Endodermal cell (in vitro differentiated cells): ENCODE measurements around the gene NCAM2. TPM values are rescaled to one million over a fixed set of nuclear protein-coding genes. Genes with fewer than 3 reads are reported as not detected.

Experiments
- DNase-seq: peaks from one replicate; pipeline ENCODE4 v3.0.0-alpha.2; 2017
- H3K27ac ChIP-seq: 2 replicates; pipeline ENCODE4 v1.5.1; 2013; ENCODE audit warnings: mild to moderate bottlenecking, low read depth, low read length, moderate library complexity
- H3K27me3 ChIP-seq: 2 replicates; pipeline ENCODE4 v1.6.1; 2013; ENCODE audit warnings: mild to moderate bottlenecking, low read length, moderate library complexity; ENCODE audit not compliant: insufficient read depth, control insufficient read depth, poor library complexity, severe bottlenecking
- H3K36me3 ChIP-seq: 2 replicates; pipeline ENCODE4 v1.7.0; 2013; ENCODE audit warnings: mild to moderate bottlenecking, low read length, moderate library complexity; ENCODE audit not compliant: control insufficient read depth, insufficient read depth
- H3K4me1 ChIP-seq: one replicate; pipeline ENCODE4 v1.7.0; 2013; ENCODE audit warnings: low read length; ENCODE audit not compliant: control insufficient read depth, insufficient read depth
- H3K4me3 ChIP-seq: 2 replicates; pipeline ENCODE4 v1.5.1; 2013; ENCODE audit warnings: mild to moderate bottlenecking, low read length, moderate library complexity
- H3K9ac ChIP-seq: 2 replicates; pipeline ENCODE4 v1.6.1; 2013; ENCODE audit warnings: mild to moderate bottlenecking, low read length, moderate library complexity; ENCODE audit not compliant: poor library complexity, severe bottlenecking; ENCODE audit errors: extremely low read depth
- H3K9me3 ChIP-seq: 2 replicates; pipeline ENCODE4 v1.6.1; 2013; ENCODE audit warnings: mild to moderate bottlenecking, low read length, moderate library complexity; ENCODE audit not compliant: control insufficient read depth
- H3K27ac Mint-ChIP-seq: 2 replicates; pipeline ENCODE4 v1.8.0; 2020; ENCODE audit warnings: mixed read lengths
- H3K27me3 Mint-ChIP-seq: 2 replicates; pipeline ENCODE4 v1.8.0; 2021; ENCODE audit warnings: mild to moderate bottlenecking, mixed read lengths; ENCODE audit not compliant: insufficient read depth
- H3K36me3 Mint-ChIP-seq: 2 replicates; pipeline ENCODE4 v1.8.0; 2020; ENCODE audit warnings: low read depth, mixed read lengths
- H3K4me1 Mint-ChIP-seq: 2 replicates; pipeline ENCODE4 v1.8.0; 2020; ENCODE audit warnings: mixed read lengths
- H3K4me3 Mint-ChIP-seq: 2 replicates; pipeline ENCODE4 v1.8.0; 2020; ENCODE audit warnings: mild to moderate bottlenecking, moderate library complexity, mixed read lengths
- H3K9me3 Mint-ChIP-seq: 2 replicates; pipeline ENCODE4 v1.8.0; 2020; ENCODE audit warnings: mild to moderate bottlenecking, mixed read lengths
- CTCF ChIP-seq: fragments of 200-600 bp; sonication (generic); conservative IDR thresholded peaks from 2 replicates; pipeline ENCODE4 v1.5.0; 2021; ENCODE audit warnings: antibody characterized with exemption, mild to moderate bottlenecking
- WGBS, 2 experiments: methylation state at CpG; one replicate each; pipeline versions ENCODE4 v1.1.5 to v1.1.7; 2013; ENCODE audit warnings: missing lambda C conversion rate in 2 of 2, mixed read lengths in 1 of 2; ENCODE audit not compliant: insufficient coverage in 1 of 2, insufficient read length in 1 of 2; 5-methylcytosine and 5-hydroxymethylcytosine counted together
- total RNA-seq, 2 donors: library from RNA; stranded (reverse); fragmentation: NEBNext Ultra II Directional in 1 of 2; extraction: Animal tissue kit (Norgen Biotek cat#: 25700) in 1 of 2; gene quantifications; 2 replicates in 1 of 2; 3 replicates in 1 of 2; pipeline ENCODE4 v1.2.1, GENCODE V29; 2021

NCAM2 gene
- total RNA-seq, 2 donors from 2014 or later = 0.46 to 0.69 TPM

- H3K9me3 ChIP-seq = no peaks in the 10 kb centered on the region
- H3K4me1 ChIP-seq = no peaks in the 10 kb centered on the region
- H3K27me3 Mint-ChIP-seq = no peaks in the 10 kb centered on the region
- H3K27me3 ChIP-seq = no peaks in the 10 kb centered on the region
- peak; percentile 69 for DNase-seq
- no peaks in the 10 kb centered on the region for H3K36me3 Mint-ChIP-seq
- peak; percentile 81 for TF ChIP-seq CTCF
- no peak overlapping the region for H3K9ac ChIP-seq
- no peak overlapping the region for H3K4me3 ChIP-seq
- no peaks in the 10 kb centered on the region for H3K4me1 Mint-ChIP-seq
- no peak overlapping the region for H3K4me3 Mint-ChIP-seq
- no peak overlapping the region for H3K27ac Mint-ChIP-seq
- H3K36me3 ChIP-seq = no peaks in the 10 kb centered on the region
- H3K27ac ChIP-seq = no peak overlapping the region
- WGBS, 2 experiments = 55 to 80% methylated on average over 1 of the region's 1 CpG
- H3K9me3 Mint-ChIP-seq = no peaks in the 10 kb centered on the region
Measured at GRCh38 chr21:21163904-21164303, 165.7 kb downstream of the NCAM2 start.

- Histone ChIP-seq H3K27ac (no peak overlapping the region), H3K36me3 (no peaks in the 10 kb centered on the region), H3K4me1 (no peaks in the 10 kb centered on the region), H3K9ac (no peak overlapping the region), H3K9me3 (no peaks in the 10 kb centered on the region), H3K4me3 (no peak overlapping the region), H3K27me3 (no peaks in the 10 kb centered on the region)
- Mint-ChIP-seq H3K4me1 (no peaks in the 10 kb centered on the region), H3K9me3 (no peaks in the 10 kb centered on the region), H3K27me3 (no peaks in the 10 kb centered on the region), H3K36me3 (no peaks in the 10 kb centered on the region), H3K4me3 (no peak overlapping the region), H3K27ac (no peak overlapping the region)
- TF ChIP-seq CTCF = no peak
- DNase-seq = no peak
- 91% methylated on average over 2 of the region's 2 CpGs; no CpG with 5 or more reads in 1 of the 2 experiments for WGBS, 2 experiments
Measured at GRCh38 chr21:21165063-21165645, 166.9 kb downstream of the NCAM2 start.

- H3K36me3 ChIP-seq = no peaks in the 10 kb centered on the region
- no peaks in the 10 kb centered on the region for H3K9me3 ChIP-seq
- Mint-ChIP-seq H3K36me3 (no peaks in the 10 kb centered on the region), H3K4me3 (no peak overlapping the region), H3K9me3 (no peaks in the 10 kb centered on the region), H3K27ac (no peak overlapping the region), H3K4me1 (no peaks in the 10 kb centered on the region), H3K27me3 (no peaks in the 10 kb centered on the region)
- no peak for TF ChIP-seq CTCF
- H3K9ac ChIP-seq = no peak overlapping the region
- no peak overlapping the region for H3K4me3 ChIP-seq
- no peaks in the 10 kb centered on the region for H3K4me1 ChIP-seq
- WGBS, 2 experiments = 100% methylated on average over 1 of the region's 2 CpGs; no CpG with 5 or more reads in 1 of the 2 experiments
- H3K27me3 ChIP-seq = no peaks in the 10 kb centered on the region
- H3K27ac ChIP-seq = no peak overlapping the region
- DNase-seq = no peak
Measured at GRCh38 chr21:21174676-21175075, 176.5 kb downstream of the NCAM2 start.
